ENCODE data around the gene KPNA6.

Gene KPNA6

DNA sequence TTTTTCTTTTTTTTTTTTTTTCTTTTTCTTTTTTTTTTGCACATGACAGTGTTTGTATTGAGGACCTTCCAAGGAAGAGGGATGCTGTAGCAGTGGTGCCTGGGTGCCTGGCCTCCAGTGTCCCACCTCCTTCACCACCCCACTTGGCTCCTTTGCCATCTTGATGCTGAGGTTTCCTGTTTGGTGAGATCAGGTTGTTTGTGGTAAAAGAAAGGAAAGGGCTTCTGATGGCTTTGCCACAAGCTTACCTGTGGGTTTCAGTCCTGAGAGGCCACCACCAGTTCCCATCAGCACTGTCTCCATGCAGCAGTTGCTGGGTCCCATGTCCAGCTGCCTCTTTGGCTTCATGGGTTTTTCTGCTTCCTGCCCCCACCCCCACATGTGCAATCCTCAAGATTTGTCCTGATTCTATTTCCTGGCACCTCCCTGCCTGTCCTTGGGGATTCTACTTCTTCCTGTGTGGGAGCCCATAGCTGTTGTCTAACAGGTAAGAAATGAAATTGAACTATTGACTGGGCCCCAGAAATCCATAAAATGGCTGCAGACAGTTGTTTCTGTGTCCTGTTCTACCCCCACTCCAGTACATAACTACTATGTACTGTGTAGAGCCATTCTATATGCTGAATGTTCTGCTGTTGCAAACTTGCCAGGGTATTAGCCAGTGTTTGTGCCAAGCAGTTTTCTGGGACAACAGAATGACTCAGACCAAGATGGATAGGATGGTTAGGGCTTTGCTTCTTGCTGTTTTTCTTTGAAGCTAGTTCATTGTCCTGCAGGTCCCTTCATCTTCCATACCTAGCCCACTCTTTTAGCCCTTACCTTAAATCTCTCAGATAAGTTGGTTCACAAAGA lies 88.3 kb downstream of the KPNA6 start:
- Histone ChIP-seq H3K27me3 (ENCODE audit: control insufficient read depth in 1 of 2, insufficient read depth in 2 of 2, low read length in 2 of 2) (no peaks in the 10 kb centered on the region), H3K9me3 (ENCODE audit: low read length) (no peaks in the 10 kb centered on the region), H3K27ac (ENCODE audit: low read depth, low read length) (no peak overlapping the region), H3K9ac (ENCODE audit: low read length) (no peak overlapping the region), H3K4me1 (ENCODE audit: insufficient read depth, low read length) (peaks cover 11% of the 10 kb centered on the region), H3K36me3 (ENCODE audit: insufficient read depth, low read length) (peaks cover 61% of the 10 kb centered on the region), H3K4me3 (ENCODE audit: low read depth in 1 of 2, low read length in 2 of 2) (no peak overlapping the region)

DNA sequence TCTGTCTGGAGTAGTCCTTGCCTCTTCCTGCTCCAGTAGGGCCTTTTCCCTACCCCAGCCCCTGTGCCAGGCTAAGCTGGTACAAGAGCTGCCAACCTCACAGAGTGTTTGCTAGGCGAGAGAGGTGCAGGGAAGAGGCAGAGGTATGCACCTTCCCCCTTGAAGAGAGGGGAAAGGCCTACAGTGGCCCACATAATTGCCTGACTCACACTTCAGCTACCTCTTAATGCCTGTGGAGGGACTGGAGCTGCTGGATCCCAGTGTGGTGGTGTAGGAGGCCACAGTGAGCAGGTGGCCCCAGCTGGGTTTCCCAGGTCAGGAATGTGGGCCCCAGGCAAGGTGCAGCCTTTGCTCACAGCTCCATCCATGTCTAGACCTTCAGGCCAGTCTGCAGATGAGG lies 89.2 kb downstream of the KPNA6 start:
- H3K4me1 ChIP-seq (ENCODE audit: insufficient read depth, low read length) = peaks cover 20% of the 10 kb centered on the region
- H3K27me3 ChIP-seq (ENCODE audit: control insufficient read depth in 1 of 2, insufficient read depth in 2 of 2, low read length in 2 of 2) = no peaks in the 10 kb centered on the region
- H3K9ac ChIP-seq (ENCODE audit: low read length) = no peak overlapping the region
- H3K4me3 ChIP-seq (ENCODE audit: low read depth in 1 of 2, low read length in 2 of 2) = no peak overlapping the region
- H3K36me3 ChIP-seq (ENCODE audit: insufficient read depth, low read length) = peaks cover 52% of the 10 kb centered on the region
- no peak overlapping the region for H3K27ac ChIP-seq (ENCODE audit: low read depth, low read length)
- no peaks in the 10 kb centered on the region for H3K9me3 ChIP-seq (ENCODE audit: low read length)

DNA sequence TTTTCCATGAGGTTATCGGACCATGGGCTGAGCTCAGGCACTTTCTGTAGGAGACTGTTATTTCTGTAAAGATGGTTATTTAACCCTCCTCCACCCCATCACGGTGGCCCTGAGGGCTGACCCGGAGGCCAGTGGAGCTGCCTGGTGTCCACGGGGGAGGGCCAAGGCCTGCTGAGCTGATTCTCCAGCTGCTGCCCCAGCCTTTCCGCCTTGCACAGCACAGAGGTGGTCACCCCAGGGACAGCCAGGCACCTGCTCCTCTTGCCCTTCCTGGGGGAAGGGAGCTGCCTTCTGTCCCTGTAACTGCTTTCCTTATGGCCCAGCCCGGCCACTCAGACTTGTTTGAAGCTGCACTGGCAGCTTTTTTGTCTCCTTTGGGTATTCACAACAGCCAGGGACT lies 90.0 kb downstream of the KPNA6 start:
- Histone ChIP-seq H3K36me3 (ENCODE audit: insufficient read depth, low read length) (peaks cover 45% of the 10 kb centered on the region), H3K4me3 (ENCODE audit: low read depth in 1 of 2, low read length in 2 of 2) (no peak overlapping the region), H3K9ac (ENCODE audit: low read length) (no peak overlapping the region), H3K27me3 (ENCODE audit: control insufficient read depth in 1 of 2, insufficient read depth in 2 of 2, low read length in 2 of 2) (no peaks in the 10 kb centered on the region), H3K9me3 (ENCODE audit: low read length) (no peaks in the 10 kb centered on the region), H3K4me1 (ENCODE audit: insufficient read depth, low read length) (peaks cover 21% of the 10 kb centered on the region), H3K27ac (ENCODE audit: low read depth, low read length) (no peak overlapping the region)

DNA sequence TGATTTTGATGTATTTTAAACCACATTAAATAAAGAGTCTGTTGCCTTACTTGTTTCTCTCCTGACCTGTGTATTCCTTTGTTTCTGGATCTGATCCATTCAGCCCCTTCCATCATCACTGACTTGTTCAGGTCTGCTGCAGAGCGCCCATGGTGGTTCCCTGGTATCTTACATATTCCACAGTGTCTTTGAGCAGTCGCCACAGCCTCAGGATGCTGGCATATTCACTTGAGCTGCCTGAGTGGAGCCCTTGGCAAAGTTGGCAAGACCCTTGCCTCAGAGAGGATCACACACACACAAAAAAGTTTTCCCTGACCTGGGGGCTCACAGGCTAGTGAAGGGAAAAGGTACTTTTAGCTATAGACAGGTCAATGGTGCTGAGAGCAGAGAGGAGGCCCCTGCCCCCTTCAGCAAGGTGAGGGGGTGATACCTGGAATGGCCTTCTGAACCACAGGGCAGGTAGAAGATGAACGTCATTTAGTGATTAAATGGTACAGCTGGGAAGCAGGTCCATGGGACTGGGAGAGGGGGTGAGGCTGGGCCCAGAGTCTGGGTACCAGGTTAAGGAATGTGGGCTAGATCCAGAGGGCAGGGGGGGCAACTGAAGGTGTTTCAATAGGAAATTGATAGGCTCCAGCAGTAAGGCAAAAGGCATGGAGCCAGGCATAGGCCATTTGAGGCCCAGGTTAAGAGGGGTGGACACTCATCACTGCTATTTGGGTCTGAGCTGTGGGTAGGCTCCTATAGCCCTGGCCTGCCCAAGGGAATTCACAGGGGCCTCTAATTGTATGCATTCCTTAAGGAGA lies 90.6 kb downstream of the KPNA6 start:
- Histone ChIP-seq H3K27ac (ENCODE audit: low read depth, low read length) (no peak overlapping the region), H3K36me3 (ENCODE audit: insufficient read depth, low read length) (peaks cover 39% of the 10 kb centered on the region)

DNA sequence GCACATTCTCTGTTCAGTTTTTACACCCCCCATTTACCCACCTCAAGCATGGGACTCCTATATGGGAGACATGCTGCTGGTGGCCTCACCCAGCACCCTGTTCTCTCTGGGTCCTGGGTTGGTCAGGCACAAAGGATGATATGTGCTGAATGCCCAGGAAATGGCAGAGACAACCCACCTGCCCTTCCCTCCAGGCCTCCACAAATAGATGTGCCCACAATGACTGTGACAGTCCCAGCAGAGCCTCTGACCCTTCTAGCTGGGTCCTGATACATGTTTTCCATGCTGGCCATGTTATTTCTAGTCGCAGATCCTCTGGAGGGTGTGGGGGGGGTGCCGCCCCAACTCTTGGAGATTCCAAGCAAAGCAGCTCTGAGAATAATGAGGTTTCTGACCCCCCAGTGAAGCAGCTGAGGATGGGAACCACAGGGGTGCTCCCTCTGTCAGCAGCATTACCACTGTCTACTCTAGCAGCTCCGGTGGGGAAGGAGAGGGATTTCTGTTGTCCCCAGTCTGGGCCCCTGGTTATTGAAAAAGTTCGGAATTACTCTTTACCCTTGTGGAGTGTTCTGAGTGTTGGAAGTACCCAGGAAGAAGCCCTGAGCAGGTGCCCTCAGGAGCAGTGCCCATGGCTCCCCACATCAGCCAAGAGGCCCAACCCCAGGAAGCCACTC lies 91.3 kb downstream of the KPNA6 start:
- no peak overlapping the region for H3K4me3 ChIP-seq (ENCODE audit: low read depth in 1 of 2, low read length in 2 of 2)
- no peak overlapping the region for H3K9ac ChIP-seq (ENCODE audit: low read length)
- H3K4me1 ChIP-seq (ENCODE audit: insufficient read depth, low read length) = peaks cover 21% of the 10 kb centered on the region
- H3K27me3 ChIP-seq (ENCODE audit: control insufficient read depth in 1 of 2, insufficient read depth in 2 of 2, low read length in 2 of 2) = no peaks in the 10 kb centered on the region
- no peaks in the 10 kb centered on the region for H3K9me3 ChIP-seq (ENCODE audit: low read length)
- H3K36me3 ChIP-seq (ENCODE audit: insufficient read depth, low read length) = peaks cover 31% of the 10 kb centered on the region
- peak overlapping the region; percentile 19 for H3K27ac ChIP-seq (ENCODE audit: low read depth, low read length)

More for the DNA sequence above, 90.6 kb downstream of the KPNA6 start:
- Histone ChIP-seq H3K4me3 (ENCODE audit: low read depth in 1 of 2, low read length in 2 of 2) (no peak overlapping the region), H3K4me1 (ENCODE audit: insufficient read depth, low read length) (peaks cover 21% of the 10 kb centered on the region), H3K9me3 (ENCODE audit: low read length) (no peaks in the 10 kb centered on the region), H3K9ac (ENCODE audit: low read length) (no peak overlapping the region), H3K27me3 (ENCODE audit: control insufficient read depth in 1 of 2, insufficient read depth in 2 of 2, low read length in 2 of 2) (no peaks in the 10 kb centered on the region)

DNA sequence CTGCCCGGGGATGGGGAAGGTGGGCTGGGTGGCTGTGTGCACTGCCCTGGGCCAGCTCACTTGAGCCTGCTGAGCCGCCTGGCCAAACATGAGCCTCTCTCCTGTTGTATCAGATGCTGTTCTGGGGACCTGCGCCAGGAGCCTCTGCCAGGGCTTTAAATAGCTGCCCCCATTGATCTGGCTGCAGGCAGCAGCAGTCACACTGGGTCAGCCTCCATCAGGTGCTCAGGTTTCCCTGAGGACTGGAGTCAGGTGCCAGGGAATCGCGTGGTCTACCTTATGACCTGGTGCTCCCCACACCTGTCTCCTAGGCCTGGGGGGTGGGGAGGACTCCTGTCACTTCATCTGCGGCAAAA lies 91.8 kb downstream of the KPNA6 start:
- Histone ChIP-seq H3K9ac (ENCODE audit: low read length) (peak overlapping the region; percentile 79), H3K9me3 (ENCODE audit: low read length) (no peaks in the 10 kb centered on the region), H3K36me3 (ENCODE audit: insufficient read depth, low read length) (peaks cover 26% of the 10 kb centered on the region), H3K27ac (ENCODE audit: low read depth, low read length) (peak overlapping the region; percentile 92), H3K4me3 (ENCODE audit: low read depth in 1 of 2, low read length in 2 of 2) (peak overlapping the region in 1 of 2 donors; percentile 89), H3K4me1 (ENCODE audit: insufficient read depth, low read length) (peaks cover 23% of the 10 kb centered on the region), H3K27me3 (ENCODE audit: control insufficient read depth in 1 of 2, insufficient read depth in 2 of 2, low read length in 2 of 2) (no peaks in the 10 kb centered on the region)

DNA sequence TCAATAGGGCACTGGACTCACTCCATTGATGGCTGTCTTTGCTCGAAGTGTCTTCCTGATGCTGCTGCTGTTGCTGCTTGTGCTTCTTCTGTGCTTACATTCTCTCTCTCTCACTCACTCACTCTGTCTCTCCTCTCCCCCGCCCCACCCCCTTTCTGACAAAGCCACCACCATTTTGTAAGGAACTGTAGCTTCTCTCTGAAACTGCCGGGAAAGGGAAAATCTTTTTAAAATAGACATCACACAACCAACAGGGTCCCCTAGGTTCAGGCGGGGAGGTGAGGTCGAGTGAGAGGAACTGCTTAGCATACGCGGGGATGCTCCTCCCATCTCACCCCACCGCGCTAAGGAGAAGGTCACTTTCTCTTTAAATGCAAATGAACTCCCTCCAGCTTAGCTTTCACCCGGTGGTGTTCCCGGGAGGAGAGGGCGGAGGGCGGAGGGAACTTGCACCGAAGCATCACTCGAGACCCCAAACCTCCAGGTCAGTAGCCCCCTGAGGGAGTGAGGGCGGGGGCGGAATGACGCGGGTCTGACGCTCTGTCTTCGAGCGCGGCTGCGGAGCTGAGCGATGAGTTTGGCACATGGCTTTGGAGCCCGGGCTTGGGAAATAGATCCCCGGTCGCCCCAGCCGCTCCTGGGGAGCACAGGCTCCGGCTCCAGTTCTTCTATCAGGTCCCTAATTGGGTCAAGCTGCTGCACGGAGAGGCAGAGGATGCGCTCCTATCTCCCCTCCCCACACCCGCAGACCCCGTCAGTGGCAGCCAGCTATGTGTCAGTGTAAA lies 92.6 kb downstream of the KPNA6 start, which contains the start of gene CCDC28B:
CCDC28B (plus strand) TSS at position 370 of the 785 bp plus-strand sequence. CDS start 1,341 bp downstream, outside the sequence.
- Histone ChIP-seq H3K4me1 (ENCODE audit: insufficient read depth, low read length) (peaks cover 28% of the 10 kb centered on the region), H3K9me3 (ENCODE audit: low read length) (no peaks in the 10 kb centered on the region), H3K36me3 (ENCODE audit: insufficient read depth, low read length) (peaks cover 19% of the 10 kb centered on the region), H3K27me3 (ENCODE audit: control insufficient read depth in 1 of 2, insufficient read depth in 2 of 2, low read length in 2 of 2) (no peaks in the 10 kb centered on the region), H3K4me3 (ENCODE audit: low read depth in 1 of 2, low read length in 2 of 2) (peak within 1 kb of the TSS; percentile 18 to 89), H3K27ac (ENCODE audit: low read depth, low read length) (peak within 1 kb of the TSS; percentile 92), H3K9ac (ENCODE audit: low read length) (peak within 1 kb of the TSS; percentile 79)

DNA sequence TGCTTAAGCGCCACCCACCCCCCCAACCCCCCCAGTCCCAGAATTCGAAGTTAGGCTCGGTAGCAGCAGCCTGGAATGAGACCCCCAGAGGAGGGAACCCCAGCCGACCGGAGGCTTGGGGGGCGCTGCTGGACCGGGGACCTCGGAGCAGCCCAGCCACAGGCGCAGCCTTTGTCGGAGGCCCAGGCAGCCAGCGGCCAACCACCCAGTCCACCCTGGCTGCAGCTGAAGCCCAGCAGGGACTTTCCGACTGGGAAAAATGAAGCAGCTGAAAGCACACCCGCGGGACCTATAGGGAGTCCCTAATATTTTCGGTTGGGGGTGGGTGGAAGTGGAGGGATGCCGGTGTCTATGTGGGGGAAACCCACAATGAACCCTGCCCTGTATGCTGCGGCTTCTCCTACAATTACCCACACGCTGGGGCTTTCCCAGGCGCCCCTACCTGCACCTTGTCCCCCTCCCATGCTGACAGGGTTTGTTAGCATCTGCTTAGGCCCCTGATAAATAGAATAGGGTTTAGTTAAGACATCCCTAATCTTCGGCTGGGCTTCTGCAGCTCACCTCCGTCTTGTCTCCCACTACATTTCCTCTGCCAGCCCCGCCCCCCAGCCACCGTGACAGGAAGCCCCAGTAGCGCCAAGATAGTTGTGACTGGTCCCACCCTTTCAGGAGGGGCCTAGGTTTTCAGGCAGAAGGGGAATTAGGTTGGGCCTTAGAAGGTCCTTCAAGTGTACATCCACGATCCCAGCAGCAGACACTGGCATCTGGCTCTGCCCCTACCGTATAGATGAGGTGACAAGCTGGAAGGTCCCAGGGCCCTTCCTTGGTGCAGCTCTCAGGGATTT lies 93.4 kb downstream of the KPNA6 start:
- peak overlapping the region; percentile 92 for H3K27ac ChIP-seq (ENCODE audit: low read depth, low read length)
- peaks cover 11% of the 10 kb centered on the region for H3K36me3 ChIP-seq (ENCODE audit: insufficient read depth, low read length)
- peaks cover 32% of the 10 kb centered on the region for H3K4me1 ChIP-seq (ENCODE audit: insufficient read depth, low read length)
- no peaks in the 10 kb centered on the region for H3K9me3 ChIP-seq (ENCODE audit: low read length)
- H3K27me3 ChIP-seq (ENCODE audit: control insufficient read depth in 1 of 2, insufficient read depth in 2 of 2, low read length in 2 of 2) = no peaks in the 10 kb centered on the region
- H3K9ac ChIP-seq (ENCODE audit: low read length) = peak overlapping the region; percentile 79
- peak overlapping the region; percentile 18 to 89 for H3K4me3 ChIP-seq (ENCODE audit: low read depth in 1 of 2, low read length in 2 of 2)

DNA sequence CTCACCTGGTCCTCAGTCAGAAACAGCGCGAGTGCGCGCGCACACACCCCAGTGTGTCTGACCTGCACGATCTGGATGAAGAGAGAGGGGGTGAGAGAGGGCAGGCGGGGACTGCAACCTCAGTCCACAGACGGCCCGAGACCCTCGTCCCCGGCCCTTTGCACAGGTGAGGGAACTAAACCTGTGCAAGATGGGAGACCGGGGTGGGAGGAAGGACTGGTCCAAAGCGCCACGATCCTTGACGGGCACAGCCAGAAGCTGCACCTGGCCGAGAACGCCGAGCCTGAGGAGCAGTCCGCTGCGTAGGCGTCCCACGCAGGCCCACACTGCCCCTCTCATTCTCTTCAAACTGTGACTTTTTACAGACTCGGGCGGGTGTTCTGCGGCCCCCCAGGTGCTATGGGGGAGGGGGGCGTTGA lies 97.1 kb downstream of the KPNA6 start:
- H3K9ac ChIP-seq (ENCODE audit: low read length) = no peak overlapping the region
- H3K4me1 ChIP-seq (ENCODE audit: insufficient read depth, low read length) = peaks cover 28% of the 10 kb centered on the region

More for the DNA sequence above, 97.1 kb downstream of the KPNA6 start:
- H3K27ac ChIP-seq (ENCODE audit: low read depth, low read length) = peak overlapping the region; percentile 78
- H3K27me3 ChIP-seq (ENCODE audit: control insufficient read depth in 1 of 2, insufficient read depth in 2 of 2, low read length in 2 of 2) = no peaks in the 10 kb centered on the region
- no peaks in the 10 kb centered on the region for H3K36me3 ChIP-seq (ENCODE audit: insufficient read depth, low read length)
- no peaks in the 10 kb centered on the region for H3K9me3 ChIP-seq (ENCODE audit: low read length)
- H3K4me3 ChIP-seq (ENCODE audit: low read depth in 1 of 2, low read length in 2 of 2) = peak overlapping the region; percentile 72 to 79
